PFSK-1 (cell line): Measurements from ENCODE around the gene OLIG1.

Experiments
- POLR2AphosphoS5 ChIP-seq: IDR thresholded peaks from 2 replicates; pipeline ENCODE4 v1.6.1; 2012; ENCODE audit warnings: low read depth, mild to moderate bottlenecking, control low read depth, low read length, moderate library complexity
- REST ChIP-seq, 2 experiments: IDR thresholded peaks; 2 replicates each; pipeline versions ENCODE4 v1.6.1 to v1.8.0; 2011 to 2012; ENCODE audit warnings: low read depth in 2 of 2, low read length in 2 of 2, control low read depth in 1 of 2, inconsistent platforms in 1 of 2, mild to moderate bottlenecking in 1 of 2, moderate library complexity in 1 of 2; ENCODE audit not compliant: insufficient read depth in 1 of 2
- SIN3A ChIP-seq: IDR thresholded peaks from 2 replicates; pipeline ENCODE4 v1.6.1; 2012; ENCODE audit warnings: mild to moderate bottlenecking, low read length, moderate library complexity, borderline replicate concordance; ENCODE audit not compliant: insufficient read depth

- TF ChIP-seq REST (IDR thresholded peaks at IDR 0.05; ENCODE audit: insufficient read depth in 1 of 2, low read depth in 2 of 2, low read length in 2 of 2) (no peak), SIN3A (no peak), POLR2AphosphoS5 (no peak)
These were observed 43.5 kb upstream of the OLIG1 start for GRCh38 chr21:33026443-33026858.
